Lung (tissue), 12 donors: Measurements from ENCODE around the gene RDH14. TPM values are rescaled to one million over a fixed set of nuclear protein-coding genes. Genes with fewer than 3 reads are reported as not detected.

ENCODE experiments used
- ATAC-seq: fragments of 200-7000 bp; cut with Tn5 transposase; one replicate; pipeline ENCODE4 v1.9.1; 2020; ENCODE audit warnings: moderate number of reproducible peaks; ENCODE audit not compliant: insufficient read depth, low FRiP score
- DNase-seq, 3 donors: peaks; one replicate each; pipeline ENCODE4 v3.0.0-alpha.2; 2013 to 2017
- H3K27ac ChIP-seq, 2 donors: one replicate each; pipeline ENCODE4 v1.5.1; 2013; ENCODE audit warnings: mild to moderate bottlenecking in 2 of 2, moderate library complexity in 2 of 2, control low read depth in 1 of 2, inconsistent platforms in 1 of 2, low read depth in 1 of 2, low read length in 1 of 2
- H3K27me3 ChIP-seq, 3 donors: one replicate each; pipeline ENCODE4 v1.5.1; 2013; ENCODE audit warnings: low read length in 2 of 3; ENCODE audit not compliant: control insufficient read depth in 3 of 3, insufficient read depth in 3 of 3
- H3K36me3 ChIP-seq, 4 donors: one replicate each; pipeline ENCODE4 v1.5.1; 2013; ENCODE audit warnings: low read length in 4 of 4, mild to moderate bottlenecking in 1 of 4, moderate library complexity in 1 of 4; ENCODE audit not compliant: control insufficient read depth in 4 of 4, insufficient read depth in 4 of 4
- H3K4me1 ChIP-seq, 5 donors: one replicate each; pipeline ENCODE4 v1.5.1; 2013; ENCODE audit warnings: low read length in 5 of 5, mild to moderate bottlenecking in 2 of 5, moderate library complexity in 1 of 5; ENCODE audit not compliant: control insufficient read depth in 5 of 5, insufficient read depth in 5 of 5
- H3K4me3 ChIP-seq: one replicate; pipeline ENCODE4 v1.5.1; 2013; ENCODE audit warnings: mild to moderate bottlenecking, control low read depth, moderate library complexity
- H3K9ac ChIP-seq, 2 donors: one replicate each; pipeline ENCODE4 v1.5.1; 2013; ENCODE audit warnings: low read length in 2 of 2, control low read depth in 1 of 2; ENCODE audit not compliant: insufficient read depth in 1 of 2
- H3K9me3 ChIP-seq, 4 donors: one replicate each; pipeline ENCODE4 v1.5.1; 2013; ENCODE audit warnings: low read length in 3 of 4, mild to moderate bottlenecking in 1 of 4, moderate library complexity in 1 of 4; ENCODE audit not compliant: control insufficient read depth in 4 of 4, insufficient read depth in 3 of 4
- WGBS, 2 donors: extraction: QIAGEN DNeasy Blood & Tissue Kit; methylation state at CpG; one replicate each; pipeline ENCODE4 v1.1.7; 2013; 5-methylcytosine and 5-hydroxymethylcytosine counted together
- polyA plus RNA-seq, 2 donors: library from polyadenylated mRNA; stranded (reverse); fragments of 200-250 nt; gene quantifications; one replicate each; pipeline ENCODE4 v1.2.1, GENCODE V29; 2013
- total RNA-seq, 2 donors: library from RNA; depleted of rRNA in 1 of 2; stranded (reverse); fragments of >200 nt in 1 of 2; gene quantifications; one replicate each; pipeline ENCODE4 v1.2.1, GENCODE V29; 2014 to 2021
- TF ChIP-seq, protein P1 (sequence below): IDR thresholded peaks from 2 replicates; pipeline ENCODE4 v1.5.1; 2012; ENCODE audit warnings: mild to moderate bottlenecking; ENCODE audit errors: control extremely low read depth, extremely low read depth
- donor health status: control.
- donor health status: control.
- donor health status: Bipolar disorder and iron deficiency.
- donor health status: healthy.
- donor health status: DM: yes; HTN: yes; CAD: no.

Gene RDH14
- total and polyA plus RNA-seq, 4 donors, result 15.6 to 26.9 (median 19.4) TPM

DNA sequence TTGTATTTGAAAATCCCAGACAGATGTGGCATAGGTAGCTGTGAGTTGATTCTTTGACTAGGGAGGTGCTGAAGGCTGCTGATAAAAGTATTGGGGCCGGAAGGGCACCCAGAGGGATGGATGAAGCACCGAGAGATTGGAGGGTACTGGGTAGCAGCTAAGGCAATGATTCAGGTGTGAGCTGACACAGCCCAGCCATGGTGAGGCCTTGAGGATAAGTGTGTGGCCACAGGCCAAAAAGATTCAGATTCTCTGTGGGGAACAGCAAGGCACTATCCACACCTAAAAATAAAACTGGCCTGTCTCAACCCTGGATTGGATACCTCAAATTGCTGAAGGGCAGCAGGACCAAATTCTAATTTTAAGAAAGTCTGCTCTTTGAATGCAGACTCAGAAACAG, 35.2 kb downstream of the RDH14 start:
- Histone ChIP-seq H3K27ac (peak overlapping the region in 1 of 2 donors; percentile 40), H3K4me3 (no peak overlapping the region), H3K36me3 (no peaks in the 10 kb centered on the region), H3K9me3 (no peaks in the 10 kb centered on the region), H3K27me3 (no peaks in the 10 kb centered on the region), H3K4me1 (peaks cover 1 to 37% (median 7%) of the 10 kb centered on the region in 5 donors), H3K9ac (no peak overlapping the region)
- TF ChIP-seq, protein P1, sequence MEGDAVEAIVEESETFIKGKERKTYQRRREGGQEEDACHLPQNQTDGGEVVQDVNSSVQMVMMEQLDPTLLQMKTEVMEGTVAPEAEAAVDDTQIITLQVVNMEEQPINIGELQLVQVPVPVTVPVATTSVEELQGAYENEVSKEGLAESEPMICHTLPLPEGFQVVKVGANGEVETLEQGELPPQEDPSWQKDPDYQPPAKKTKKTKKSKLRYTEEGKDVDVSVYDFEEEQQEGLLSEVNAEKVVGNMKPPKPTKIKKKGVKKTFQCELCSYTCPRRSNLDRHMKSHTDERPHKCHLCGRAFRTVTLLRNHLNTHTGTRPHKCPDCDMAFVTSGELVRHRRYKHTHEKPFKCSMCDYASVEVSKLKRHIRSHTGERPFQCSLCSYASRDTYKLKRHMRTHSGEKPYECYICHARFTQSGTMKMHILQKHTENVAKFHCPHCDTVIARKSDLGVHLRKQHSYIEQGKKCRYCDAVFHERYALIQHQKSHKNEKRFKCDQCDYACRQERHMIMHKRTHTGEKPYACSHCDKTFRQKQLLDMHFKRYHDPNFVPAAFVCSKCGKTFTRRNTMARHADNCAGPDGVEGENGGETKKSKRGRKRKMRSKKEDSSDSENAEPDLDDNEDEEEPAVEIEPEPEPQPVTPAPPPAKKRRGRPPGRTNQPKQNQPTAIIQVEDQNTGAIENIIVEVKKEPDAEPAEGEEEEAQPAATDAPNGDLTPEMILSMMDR, result no peak
- DNase-seq, result no peak
- WGBS, 2 donors, result 87 to 88% methylated on average over 2 of the region's 2 CpGs
- no peak for ATAC-seq

DNA sequence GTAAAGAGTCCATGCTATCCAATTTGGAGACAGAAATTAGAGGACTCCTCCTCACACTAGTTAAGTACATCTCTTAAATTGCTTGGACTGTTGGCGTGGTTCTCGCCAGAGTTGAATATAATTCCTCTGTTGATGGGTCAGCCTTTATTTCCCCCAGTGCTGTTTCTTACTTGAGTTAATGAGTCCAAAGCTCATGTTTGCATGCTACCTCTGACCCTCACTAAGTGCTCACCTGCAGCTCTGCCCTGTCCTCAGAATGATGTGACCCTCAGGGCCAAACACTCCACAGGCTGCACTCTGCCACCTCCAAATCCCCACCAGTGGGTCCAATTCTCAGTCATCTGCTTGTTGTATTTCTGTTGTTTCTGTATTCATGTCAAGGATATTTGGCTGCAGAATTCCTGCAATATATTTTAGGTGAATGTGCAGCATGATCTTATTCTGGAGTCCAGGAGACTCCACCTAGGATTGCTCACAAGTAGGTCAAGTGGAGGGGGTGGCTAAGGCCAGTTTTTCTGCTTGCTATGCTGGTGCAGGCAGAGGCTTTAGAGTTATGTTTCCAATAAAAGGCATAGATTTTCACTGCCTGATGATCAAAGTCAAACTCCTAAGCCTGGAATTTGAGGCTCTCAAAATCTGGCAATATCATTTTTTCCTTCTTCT, 37.8 kb downstream of the RDH14 start:
- Histone ChIP-seq H3K36me3 (no peaks in the 10 kb centered on the region), H3K4me3 (no peak overlapping the region), H3K9me3 (no peaks in the 10 kb centered on the region), H3K27ac (no peak overlapping the region), H3K4me1 (peaks cover 1 to 49% (median 21%) of the 10 kb centered on the region in 5 donors), H3K27me3 (no peaks in the 10 kb centered on the region), H3K9ac (no peak overlapping the region)
- no peak for DNase-seq
- WGBS, 2 donors, result 85 to 96% methylated on average over 2 of the region's 2 CpGs
- ATAC-seq, result no peak
- TF ChIP-seq, protein P1, result no peak

DNA sequence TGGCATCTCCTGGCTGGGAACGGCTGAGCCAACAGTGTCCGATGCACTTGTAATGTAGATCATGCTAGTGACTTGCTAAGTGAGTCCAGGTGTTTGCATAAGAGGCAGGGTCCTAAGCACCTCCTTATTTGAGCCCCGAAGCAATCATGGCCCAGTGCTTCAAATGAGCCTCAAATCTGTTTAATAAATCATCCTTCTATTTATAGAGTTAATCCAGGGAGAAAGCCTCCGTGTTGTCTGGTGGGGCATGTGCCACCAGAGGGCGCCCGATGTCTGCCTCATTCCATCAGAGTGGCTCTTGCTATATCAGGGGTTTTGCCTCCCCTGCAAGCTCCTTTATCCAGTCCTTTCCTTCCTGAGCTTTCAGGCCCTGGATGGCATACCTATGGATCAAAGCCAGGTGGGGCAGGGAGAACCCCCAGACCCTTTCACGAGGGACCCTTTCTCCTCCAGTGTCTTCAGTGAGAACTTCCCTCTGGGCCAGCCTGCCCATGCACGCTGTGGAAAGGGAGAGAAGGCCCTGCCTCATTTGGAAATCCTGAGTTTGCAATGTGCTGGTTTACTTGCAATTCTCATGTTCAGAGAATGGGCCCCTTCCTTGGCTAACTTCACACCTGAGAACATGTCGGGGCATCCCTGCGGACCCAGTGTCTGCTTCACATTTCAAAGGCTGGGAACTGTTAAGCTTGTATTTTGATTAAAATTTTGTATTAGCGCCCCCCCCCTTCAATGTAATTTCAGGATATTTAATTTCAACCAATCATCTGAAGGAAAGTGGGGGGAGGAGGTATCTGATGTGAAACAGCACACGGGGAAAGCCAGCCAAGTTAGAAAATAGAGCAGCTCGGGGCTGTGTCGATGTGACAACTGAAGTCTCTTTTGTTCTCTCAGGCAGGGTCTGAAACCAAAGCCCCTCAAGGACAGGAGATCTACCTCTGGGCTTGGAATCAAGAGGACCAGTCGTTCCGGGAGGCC, 39.7 kb downstream of the RDH14 start:
- H3K27ac ChIP-seq, result peak overlapping the region in 1 of 2 donors; percentile 34

More for the DNA sequence above, 39.7 kb downstream of the RDH14 start:
- Histone ChIP-seq H3K27me3 (no peaks in the 10 kb centered on the region), H3K9me3 (no peaks in the 10 kb centered on the region), H3K36me3 (no peaks in the 10 kb centered on the region), H3K4me3 (no peak overlapping the region), H3K9ac (no peak overlapping the region), H3K4me1 (peaks cover 0 to 39% (median 12%) of the 10 kb centered on the region in 5 donors)
- WGBS, 2 donors, result 52 to 53% methylated on average over 16 of the region's 16 CpGs
- ATAC-seq (peak; percentile 75), DNase-seq (peak; percentile 93 to 95 (median 94))
- TF ChIP-seq, protein P1, result peak; percentile 65
